ENCODE results near the gene HAUS5.

DNA sequence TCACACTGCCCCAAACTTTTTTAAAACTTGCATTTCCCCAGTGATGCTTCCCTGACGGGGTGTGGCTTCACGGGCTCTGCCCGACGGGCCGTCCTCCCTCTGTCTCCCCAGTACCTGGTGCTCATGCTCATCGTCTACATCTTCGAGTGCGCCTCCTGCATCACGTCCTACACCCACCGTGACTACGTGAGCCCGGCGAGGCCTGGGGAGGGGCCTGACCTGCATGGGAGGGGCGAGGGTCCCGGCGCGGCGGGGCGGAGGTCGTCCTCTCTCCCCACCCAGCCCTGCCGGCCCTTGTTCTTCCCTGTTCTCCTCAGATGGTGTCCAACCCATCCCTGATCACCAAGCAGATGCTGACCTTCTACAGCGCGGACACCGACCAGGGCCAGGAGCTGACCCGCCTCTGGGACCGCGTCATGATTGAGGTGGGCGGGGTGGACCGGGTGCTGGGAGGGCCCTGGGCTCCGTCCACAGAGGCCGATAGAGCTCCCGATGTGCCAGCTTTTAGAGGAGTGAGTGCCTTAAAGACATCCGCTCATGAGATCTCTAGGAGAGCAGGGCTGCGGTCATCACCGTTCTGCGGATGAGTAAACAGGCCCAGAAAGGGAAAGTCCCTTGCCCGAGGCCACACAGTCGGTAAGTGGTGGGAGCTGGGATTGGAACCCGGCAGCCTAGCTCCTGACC lies 60.7 kb downstream of the HAUS5 start:
- TF ChIP-seq, protein P1, sequence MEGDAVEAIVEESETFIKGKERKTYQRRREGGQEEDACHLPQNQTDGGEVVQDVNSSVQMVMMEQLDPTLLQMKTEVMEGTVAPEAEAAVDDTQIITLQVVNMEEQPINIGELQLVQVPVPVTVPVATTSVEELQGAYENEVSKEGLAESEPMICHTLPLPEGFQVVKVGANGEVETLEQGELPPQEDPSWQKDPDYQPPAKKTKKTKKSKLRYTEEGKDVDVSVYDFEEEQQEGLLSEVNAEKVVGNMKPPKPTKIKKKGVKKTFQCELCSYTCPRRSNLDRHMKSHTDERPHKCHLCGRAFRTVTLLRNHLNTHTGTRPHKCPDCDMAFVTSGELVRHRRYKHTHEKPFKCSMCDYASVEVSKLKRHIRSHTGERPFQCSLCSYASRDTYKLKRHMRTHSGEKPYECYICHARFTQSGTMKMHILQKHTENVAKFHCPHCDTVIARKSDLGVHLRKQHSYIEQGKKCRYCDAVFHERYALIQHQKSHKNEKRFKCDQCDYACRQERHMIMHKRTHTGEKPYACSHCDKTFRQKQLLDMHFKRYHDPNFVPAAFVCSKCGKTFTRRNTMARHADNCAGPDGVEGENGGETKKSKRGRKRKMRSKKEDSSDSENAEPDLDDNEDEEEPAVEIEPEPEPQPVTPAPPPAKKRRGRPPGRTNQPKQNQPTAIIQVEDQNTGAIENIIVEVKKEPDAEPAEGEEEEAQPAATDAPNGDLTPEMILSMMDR (IDR thresholded peaks at IDR 0.05 in 4 of 5, conservative IDR thresholded peaks at IDR 0.05 in 1 of 5), result no peak
- TF ChIP-seq POLR2A (IDR thresholded peaks at IDR 0.05), result no peak

Measured in gastrocnemius medialis (tissue), 4 donors.